Measurements from ENCODE around the gene CNTNAP4.
A peak's percentile ranks its signal among the peaks of the same experiment; 100 is the strongest.

The CNTNAP4 gene

GRCh38 chr16:76276745-76277438 is at the start of gene CNTNAP4:
TSS of gene CNTNAP4 (plus strand) at chr16:76277401. CDS start at chr16:76277663, 262 bp downstream.
- TF ChIP-seq, protein P1, sequence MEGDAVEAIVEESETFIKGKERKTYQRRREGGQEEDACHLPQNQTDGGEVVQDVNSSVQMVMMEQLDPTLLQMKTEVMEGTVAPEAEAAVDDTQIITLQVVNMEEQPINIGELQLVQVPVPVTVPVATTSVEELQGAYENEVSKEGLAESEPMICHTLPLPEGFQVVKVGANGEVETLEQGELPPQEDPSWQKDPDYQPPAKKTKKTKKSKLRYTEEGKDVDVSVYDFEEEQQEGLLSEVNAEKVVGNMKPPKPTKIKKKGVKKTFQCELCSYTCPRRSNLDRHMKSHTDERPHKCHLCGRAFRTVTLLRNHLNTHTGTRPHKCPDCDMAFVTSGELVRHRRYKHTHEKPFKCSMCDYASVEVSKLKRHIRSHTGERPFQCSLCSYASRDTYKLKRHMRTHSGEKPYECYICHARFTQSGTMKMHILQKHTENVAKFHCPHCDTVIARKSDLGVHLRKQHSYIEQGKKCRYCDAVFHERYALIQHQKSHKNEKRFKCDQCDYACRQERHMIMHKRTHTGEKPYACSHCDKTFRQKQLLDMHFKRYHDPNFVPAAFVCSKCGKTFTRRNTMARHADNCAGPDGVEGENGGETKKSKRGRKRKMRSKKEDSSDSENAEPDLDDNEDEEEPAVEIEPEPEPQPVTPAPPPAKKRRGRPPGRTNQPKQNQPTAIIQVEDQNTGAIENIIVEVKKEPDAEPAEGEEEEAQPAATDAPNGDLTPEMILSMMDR (conservative IDR thresholded peaks at IDR 0.05) = no peak
- no peak for TF ChIP-seq ZFX (IDR thresholded peaks at IDR 0.05)
- H3K27ac ChIP-seq = no peak within 1 kb of the TSS

DNA sequence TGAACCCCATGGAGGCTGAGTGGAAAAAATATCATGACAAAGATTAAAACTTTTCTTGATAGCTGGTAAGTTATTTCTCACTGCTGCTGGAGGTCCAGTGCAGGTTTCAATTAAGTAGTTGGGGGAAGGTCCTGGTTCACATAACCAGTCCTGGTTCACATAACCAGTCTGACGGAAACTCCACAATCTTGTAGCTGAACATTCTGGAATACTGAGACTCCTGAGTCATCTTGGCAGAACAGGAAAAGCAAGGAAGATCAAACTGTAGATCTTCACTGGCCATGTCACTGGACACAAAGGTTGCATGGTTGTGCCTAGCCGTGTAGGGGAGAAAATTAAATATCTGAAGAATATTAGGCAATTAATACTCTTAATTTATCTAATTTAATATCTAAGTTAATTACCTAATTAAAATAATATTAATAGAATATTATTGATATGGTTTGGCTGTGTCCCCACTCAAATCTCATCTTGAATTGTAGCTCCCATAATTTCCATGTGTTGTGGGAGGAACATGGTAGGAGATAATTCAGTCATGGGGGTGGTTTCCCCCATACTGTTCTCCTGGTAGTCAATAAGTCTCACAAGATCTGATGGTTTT is 48.6 kb upstream of the CNTNAP4 start:
- H3K27ac ChIP-seq = no peak overlapping the region
- TF ChIP-seq, protein P1 (conservative IDR thresholded peaks at IDR 0.05) = no peak
- TF ChIP-seq ZFX (IDR thresholded peaks at IDR 0.05) = no peak

- TF ChIP-seq ZFX (IDR thresholded peaks at IDR 0.05) = no peak
- TF ChIP-seq, protein P1 (conservative IDR thresholded peaks at IDR 0.05) = no peak
- H3K27ac ChIP-seq = no peak overlapping the region
Measured at GRCh38 chr16:76232704-76233103, 44.5 kb upstream of the CNTNAP4 start.

GRCh38 chr16:76235025-76235424 is 42.2 kb upstream of the CNTNAP4 start:
- TF ChIP-seq, protein P1 (conservative IDR thresholded peaks at IDR 0.05) = no peak
- TF ChIP-seq ZFX (IDR thresholded peaks at IDR 0.05) = peak; percentile 36; the same call in 1 of the 2 replicates
- H3K27ac ChIP-seq = peak overlapping the region; percentile 85

- no peak for TF ChIP-seq ZFX (IDR thresholded peaks at IDR 0.05)
- TF ChIP-seq, protein P1 (conservative IDR thresholded peaks at IDR 0.05) = no peak
- H3K27ac ChIP-seq = peak overlapping the region; percentile 85
Measured at GRCh38 chr16:76235426-76235825, 41.8 kb upstream of the CNTNAP4 start.

- TF ChIP-seq ZFX (IDR thresholded peaks at IDR 0.05) = no peak
- TF ChIP-seq, protein P1 (conservative IDR thresholded peaks at IDR 0.05) = no peak
Measured at GRCh38 chr16:76237471-76237870, 39.7 kb upstream of the CNTNAP4 start.

GRCh38 chr16:76241755-76242154 is 35.4 kb upstream of the CNTNAP4 start:
- no peak overlapping the region for H3K27ac ChIP-seq
- no peak for TF ChIP-seq ZFX (IDR thresholded peaks at IDR 0.05)
- TF ChIP-seq, protein P1 (conservative IDR thresholded peaks at IDR 0.05) = no peak

More at GRCh38 chr16:76237471-76237870, 39.7 kb upstream of the CNTNAP4 start:
- no peak overlapping the region for H3K27ac ChIP-seq
